SK-N-SH (cell line): Measurements from ENCODE around the gene CREB3. TPM values are rescaled to one million over a fixed set of nuclear protein-coding genes. Genes with fewer than 3 reads are reported as not detected.

Source experiments
- CTCF ChIA-PET: fragments of 300-600, 350-600 bp; formaldehyde crosslinking; extraction: SDS; loops from one replicate; lab custom pipeline; 2021; lab: Yijun Ruan, JAX
- POLR2A ChIA-PET: fragments of 350-600 bp; sonication (Branson Sonifier 250); formaldehyde crosslinking; extraction: SDS; loops from one replicate; lab custom pipeline; 2020; ENCODE audit warnings: antibody characterized with exemption, inconsistent platforms; lab: Yijun Ruan, JAX
- DNase-seq: peaks from one replicate; pipeline ENCODE4 v3.0.0; 2012
- H2AFZ ChIP-seq: fragments of 200-600 bp; sonication (generic); 2 replicates; pipeline ENCODE4 v1.8.1; 2016; ENCODE audit warnings: antibody characterized with exemption, mild to moderate bottlenecking, low read depth
- H3F3A ChIP-seq: fragments of 200-600 bp; sonication (generic); replicated peaks from 2 replicates; pipeline ENCODE3; 2016; ENCODE audit warnings: antibody characterized with exemption, mild to moderate bottlenecking; ENCODE audit not compliant: insufficient read depth
- H3K27ac ChIP-seq, 2 experiments: fragments of 200-500 bp in 1 of 2; fragments of 200-600 bp in 1 of 2; sonication (Bioruptor generic) in 1 of 2; sonication (generic), shearing (Covaris generic) in 1 of 2; 2 replicates each; pipeline versions ENCODE4 v1.5.1 to v1.6.1; 2014 to 2016; ENCODE audit warnings: low read depth in 2 of 2, inconsistent platforms in 1 of 2, low read length in 1 of 2, mild to moderate bottlenecking in 1 of 2, mixed read lengths in 1 of 2
- H3K27me3 ChIP-seq: fragments of 200-600 bp; sonication (generic), shearing (Covaris generic); 2 replicates; pipeline ENCODE4 v1.6.1; 2016; ENCODE audit warnings: mixed run types; ENCODE audit not compliant: insufficient read depth
- H3K36me3 ChIP-seq, 2 experiments: fragments of 200-500 bp in 1 of 2; fragments of 200-600 bp in 1 of 2; sonication (Bioruptor generic) in 1 of 2; sonication (generic) in 1 of 2; replicated peaks in 1 of 2; 2 replicates each; pipeline versions ENCODE3 to v1.5.1; 2014 to 2016; ENCODE audit warnings: low read length in 1 of 2, mild to moderate bottlenecking in 1 of 2; ENCODE audit not compliant: insufficient read depth in 2 of 2, control insufficient read depth in 1 of 2
- H3K4me1 ChIP-seq, 2 experiments: fragments of 200-500 bp in 1 of 2; fragments of 200-600 bp in 1 of 2; sonication (Bioruptor generic) in 1 of 2; sonication (generic), shearing (Covaris generic) in 1 of 2; 2 replicates each; pipeline versions ENCODE4 v1.5.1 to v1.6.1; 2014 to 2016; ENCODE audit warnings: low read depth in 1 of 2, low read length in 1 of 2, mixed run types in 1 of 2; ENCODE audit not compliant: insufficient read depth in 2 of 2, control insufficient read depth in 1 of 2
- H3K4me2 ChIP-seq: fragments of 200-600 bp; sonication (generic), shearing (Covaris generic); 2 replicates; pipeline ENCODE4 v1.6.1; 2017; ENCODE audit warnings: mixed run types
- H3K4me3 ChIP-seq, 2 experiments: fragments of 200-500 bp in 1 of 2; fragments of 200-600 bp in 1 of 2; sonication (Bioruptor generic) in 1 of 2; sonication (generic), shearing (Covaris generic) in 1 of 2; 2 replicates each; pipeline versions ENCODE4 v1.5.1 to v1.8.1; 2014 to 2016; ENCODE audit warnings: low read depth in 2 of 2, inconsistent platforms in 1 of 2, low read length in 1 of 2, mild to moderate bottlenecking in 1 of 2, mixed read lengths in 1 of 2, moderate library complexity in 1 of 2
- H3K79me2 ChIP-seq: fragments of 200-600 bp; sonication (generic); 2 replicates; pipeline ENCODE4 v1.8.1; 2017; ENCODE audit warnings: mild to moderate bottlenecking; ENCODE audit not compliant: insufficient read depth
- H3K9ac ChIP-seq: fragments of 200-600 bp; sonication (generic); 2 replicates; pipeline ENCODE4 v1.6.1; 2017; ENCODE audit warnings: mixed run types
- H3K9me2 ChIP-seq: fragments of 200-600 bp; sonication (generic); 2 replicates; pipeline ENCODE4 v1.6.1; 2017; ENCODE audit warnings: mixed run types
- H3K9me3 ChIP-seq: fragments of 200-600 bp; sonication (generic); 2 replicates; pipeline ENCODE4 v1.6.1; 2017; ENCODE audit warnings: mixed run types, mild to moderate bottlenecking, moderate library complexity
- H4K20me1 ChIP-seq: fragments of 200-600 bp; sonication (generic); 2 replicates; pipeline ENCODE4 v1.6.1; 2017; ENCODE audit warnings: mild to moderate bottlenecking, mixed run types; ENCODE audit not compliant: insufficient read depth
- CHD2 ChIP-seq: fragments of 150-350 bp; IDR thresholded peaks from 2 replicates; pipeline ENCODE4 v1.6.1; 2018; ENCODE audit warnings: low read length; ENCODE audit not compliant: partially characterized antibody
- FOSL2 ChIP-seq: IDR thresholded peaks from 2 replicates; pipeline ENCODE4 v1.4.0; 2012; ENCODE audit warnings: low read depth, mild to moderate bottlenecking, moderate library complexity, borderline replicate concordance
- FOXJ3 ChIP-seq: sonication (generic); formaldehyde crosslinking; IDR thresholded peaks from 2 replicates; pipeline ENCODE4 v1.5.1; 2020; ENCODE audit warnings: mild to moderate bottlenecking, missing genetic modification reagents
- GABPA ChIP-seq: IDR thresholded peaks from 2 replicates; pipeline ENCODE4 v1.4.0; 2012; ENCODE audit warnings: low read depth, mild to moderate bottlenecking
- GATA2 ChIP-seq: sonication (generic); formaldehyde crosslinking; IDR thresholded peaks from 2 replicates; pipeline ENCODE4 v1.5.0; 2020; ENCODE audit warnings: mild to moderate bottlenecking, missing genetic modification reagents
- IRF3 ChIP-seq: fragments of 150-350 bp; IDR thresholded peaks from 2 replicates; pipeline ENCODE4 v1.6.1; 2016; ENCODE audit warnings: mild to moderate bottlenecking, low read depth, low read length
- POLR2AphosphoS5 ChIP-seq: IDR thresholded peaks from 2 replicates; pipeline ENCODE4 v1.6.1; 2012; ENCODE audit warnings: low read depth, low read length
- RCOR1 ChIP-seq: fragments of 150-350 bp; IDR thresholded peaks from 2 replicates; pipeline ENCODE4 v1.6.1; 2017; ENCODE audit warnings: antibody characterized with exemption, low read length
- RFX5 ChIP-seq: IDR thresholded peaks from 2 replicates; pipeline ENCODE4 v1.6.1; 2012; ENCODE audit warnings: mild to moderate bottlenecking, improper control_type of control experiment, low read length
- TCF12 ChIP-seq: IDR thresholded peaks from 2 replicates; pipeline ENCODE4 v1.4.0; 2012
- YY1 ChIP-seq: IDR thresholded peaks from 2 replicates; pipeline ENCODE4 v1.4.0; 2012; ENCODE audit warnings: low read depth, mild to moderate bottlenecking
- WGBS: methylation state at CpG from one replicate; pipeline ENCODE4 v1.1.6; 2017; ENCODE audit warnings: low lambda C conversion rate; 5-methylcytosine and 5-hydroxymethylcytosine counted together
- polyA plus RNA-seq, 3 experiments: library from polyadenylated mRNA; depleted of rRNA; stranded (reverse); fragments of >200 nt; gene quantifications; 2 replicates each; pipeline ENCODE4 v1.2.3, GENCODE V29; 2012
- TF ChIP-seq, protein P1 (sequence below): IDR thresholded peaks from 2 replicates; pipeline ENCODE4 v1.4.0; 2012; ENCODE audit warnings: low read depth, borderline replicate concordance
- TF ChIP-seq, protein P2 (sequence below): IDR thresholded peaks from 2 replicates; pipeline ENCODE4; 2012

CREB3 gene
- polyA plus RNA-seq, 1 of the 3 experiments (the other 2 are of a cell fraction) = 38.6 TPM

GRCh38 chr9:35776018-35776417 is 43.6 kb downstream of the CREB3 start:
- Histone ChIP-seq H3K79me2 (no peaks in the 10 kb centered on the region), H3K4me2 (no peak overlapping the region), H3K4me3 (no peak overlapping the region), H3K27me3 (no peaks in the 10 kb centered on the region), H3K9me2 (no peaks in the 10 kb centered on the region), H3K9ac (no peak overlapping the region), H3K4me1 (peaks cover 2 to 4% of the 10 kb centered on the region in 2 experiments; a peak in 3 of 4 replicates), H2AFZ (no peak overlapping the region), H3K36me3 (no peaks in the 10 kb centered on the region), H3K9me3 (no peaks in the 10 kb centered on the region), H3F3A (no peaks in the 10 kb centered on the region), H3K27ac (no peak overlapping the region), H4K20me1 (no peaks in the 10 kb centered on the region)
- 94% methylated on average over 4 of the region's 4 CpGs for WGBS
- TF ChIP-seq FOXJ3 (CRISPR knock-in tag) (no peak), RFX5 (no peak), POLR2AphosphoS5 (no peak), GATA2 (CRISPR knock-in tag) (no peak), TCF12 (no peak), YY1 (no peak)
- TF ChIP-seq, protein P1, sequence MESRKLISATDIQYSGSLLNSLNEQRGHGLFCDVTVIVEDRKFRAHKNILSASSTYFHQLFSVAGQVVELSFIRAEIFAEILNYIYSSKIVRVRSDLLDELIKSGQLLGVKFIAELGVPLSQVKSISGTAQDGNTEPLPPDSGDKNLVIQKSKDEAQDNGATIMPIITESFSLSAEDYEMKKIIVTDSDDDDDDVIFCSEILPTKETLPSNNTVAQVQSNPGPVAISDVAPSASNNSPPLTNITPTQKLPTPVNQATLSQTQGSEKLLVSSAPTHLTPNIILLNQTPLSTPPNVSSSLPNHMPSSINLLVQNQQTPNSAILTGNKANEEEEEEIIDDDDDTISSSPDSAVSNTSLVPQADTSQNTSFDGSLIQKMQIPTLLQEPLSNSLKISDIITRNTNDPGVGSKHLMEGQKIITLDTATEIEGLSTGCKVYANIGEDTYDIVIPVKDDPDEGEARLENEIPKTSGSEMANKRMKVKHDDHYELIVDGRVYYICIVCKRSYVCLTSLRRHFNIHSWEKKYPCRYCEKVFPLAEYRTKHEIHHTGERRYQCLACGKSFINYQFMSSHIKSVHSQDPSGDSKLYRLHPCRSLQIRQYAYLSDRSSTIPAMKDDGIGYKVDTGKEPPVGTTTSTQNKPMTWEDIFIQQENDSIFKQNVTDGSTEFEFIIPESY = no peak
- TF ChIP-seq, protein P2, sequence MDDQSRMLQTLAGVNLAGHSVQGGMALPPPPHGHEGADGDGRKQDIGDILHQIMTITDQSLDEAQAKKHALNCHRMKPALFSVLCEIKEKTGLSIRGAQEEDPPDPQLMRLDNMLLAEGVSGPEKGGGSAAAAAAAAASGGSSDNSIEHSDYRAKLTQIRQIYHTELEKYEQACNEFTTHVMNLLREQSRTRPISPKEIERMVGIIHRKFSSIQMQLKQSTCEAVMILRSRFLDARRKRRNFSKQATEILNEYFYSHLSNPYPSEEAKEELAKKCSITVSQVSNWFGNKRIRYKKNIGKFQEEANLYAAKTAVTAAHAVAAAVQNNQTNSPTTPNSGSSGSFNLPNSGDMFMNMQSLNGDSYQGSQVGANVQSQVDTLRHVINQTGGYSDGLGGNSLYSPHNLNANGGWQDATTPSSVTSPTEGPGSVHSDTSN = no peak
- ChIA-PET CTCF (interaction anchor here (1.3 to 3.3 kb wide), 5 partner anchors 14 to 169 kb away, joined by 3 to 16 read pairs (median 6); no protein-coding TSS in a partner anchor), POLR2A (no interaction called here)
- no peak for DNase-seq

GRCh38 chr9:35778496-35778895 is 46.0 kb downstream of the CREB3 start:
- TF ChIP-seq FOSL2 (no peak), IRF3 (no peak), TCF12 (no peak), CHD2 (no peak), POLR2AphosphoS5 (no peak), GABPA (no peak), RCOR1 (no peak)
- TF ChIP-seq, protein P2 = no peak
- H3K27me3 ChIP-seq = no peaks in the 10 kb centered on the region
- no peaks in the 10 kb centered on the region for H3K79me2 ChIP-seq
- H2AFZ ChIP-seq = no peak overlapping the region
- H3K27ac ChIP-seq = no peak overlapping the region
- DNase-seq = no peak
- H3K9me2 ChIP-seq = no peaks in the 10 kb centered on the region
- H4K20me1 ChIP-seq = no peaks in the 10 kb centered on the region
- ChIA-PET CTCF (interaction anchor here (0.6 to 2.0 kb wide), 7 partner anchors 9 to 175 kb away, joined by 3 to 24 read pairs (median 3); partner anchors contain the start of genes CREB3 and TLN1), POLR2A (no interaction called here)
- no peaks in the 10 kb centered on the region; a peak in 1 of 4 replicates for H3K4me1 ChIP-seq
- 94% methylated on average over 3 of the region's 3 CpGs for WGBS
- H3F3A ChIP-seq = no peaks in the 10 kb centered on the region
- no peak overlapping the region for H3K4me2 ChIP-seq
- H3K9me3 ChIP-seq = no peaks in the 10 kb centered on the region
- no peak overlapping the region for H3K9ac ChIP-seq
- H3K4me3 ChIP-seq = no peak overlapping the region
- H3K36me3 ChIP-seq = no peaks in the 10 kb centered on the region
